ENCODE data around the gene SMAD6. TPM values are rescaled to one million over a fixed set of nuclear protein-coding genes. Genes with fewer than 3 reads are reported as not detected.

SMAD6 gene
- total RNA-seq = 2.5 TPM

DNA sequence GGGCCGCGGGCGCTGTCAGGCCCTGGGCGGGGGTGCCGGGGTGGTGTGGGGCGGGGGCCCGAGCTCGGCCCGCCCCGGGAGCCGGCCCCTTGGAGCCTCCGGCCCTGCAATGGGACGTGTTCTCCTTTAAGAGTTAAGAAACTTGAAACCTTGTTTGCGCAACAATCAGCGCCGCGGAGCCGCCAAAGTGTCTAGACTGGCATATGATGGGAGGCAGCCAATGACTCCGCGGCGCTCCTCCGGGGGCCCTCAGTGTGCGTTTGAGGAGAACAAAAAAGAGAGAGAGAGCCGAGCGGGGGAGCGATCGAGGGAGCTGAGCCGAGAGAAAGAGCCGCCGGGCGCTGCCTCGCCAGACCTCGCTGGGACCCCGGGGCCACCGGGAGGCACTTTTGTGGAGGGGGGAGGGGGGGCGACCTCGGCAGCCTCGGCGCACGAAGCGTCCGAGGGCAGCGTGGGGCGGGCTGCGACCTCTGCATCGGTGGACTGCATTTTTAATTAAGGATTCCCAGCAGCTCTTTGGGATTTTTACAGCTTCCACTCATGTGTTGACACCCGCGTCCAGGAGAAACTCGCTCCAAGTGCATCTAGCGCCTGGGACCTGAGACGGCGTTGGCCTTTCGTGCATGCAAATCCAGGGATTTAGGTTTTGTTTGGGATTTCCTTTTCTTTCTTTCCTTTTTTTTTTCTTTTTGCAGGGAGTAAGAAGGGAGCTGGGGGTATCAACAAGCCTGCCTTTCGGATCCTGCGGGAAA, at the start of gene SMAD6:
TSS of gene SMAD6 (plus strand) at position 202 of the 752 bp plus-strand sequence. CDS start 1,023 bp downstream, outside the sequence.

Other genes starting within 250 kb of the SMAD6 start
- gene SNAPC5, start 204.5 kb upstream of the SMAD6 start, total RNA-seq = 16.0 TPM
- 2,484 TPM for gene RPL4, start 197.4 kb upstream of the SMAD6 start, total RNA-seq
- gene ZWILCH, start 196.9 kb upstream of the SMAD6 start, total RNA-seq = 33.8 TPM
- gene LCTL, start 136.2 kb upstream of the SMAD6 start, total RNA-seq = not detected

Data from parietal lobe (tissue), 1 donor.